HG02840 (cell line): ENCODE measurements around the gene CEACAM1.
"Not testable (repeated sequence)": the region's sequence is repeated elsewhere in the genome, so short reads cannot be mapped to it uniquely, and the experiment has no call there.

Source experiments
- ATAC-seq: cut with Tn5 transposase; IDR thresholded peaks from one replicate; pipeline ENCODE4 v1.9.1; 2021; ENCODE audit warnings: mild to moderate bottlenecking, moderate library complexity, moderate number of reproducible peaks; ENCODE audit not compliant: unreplicated experiment, low FRiP score

CEACAM1 gene

DNA sequence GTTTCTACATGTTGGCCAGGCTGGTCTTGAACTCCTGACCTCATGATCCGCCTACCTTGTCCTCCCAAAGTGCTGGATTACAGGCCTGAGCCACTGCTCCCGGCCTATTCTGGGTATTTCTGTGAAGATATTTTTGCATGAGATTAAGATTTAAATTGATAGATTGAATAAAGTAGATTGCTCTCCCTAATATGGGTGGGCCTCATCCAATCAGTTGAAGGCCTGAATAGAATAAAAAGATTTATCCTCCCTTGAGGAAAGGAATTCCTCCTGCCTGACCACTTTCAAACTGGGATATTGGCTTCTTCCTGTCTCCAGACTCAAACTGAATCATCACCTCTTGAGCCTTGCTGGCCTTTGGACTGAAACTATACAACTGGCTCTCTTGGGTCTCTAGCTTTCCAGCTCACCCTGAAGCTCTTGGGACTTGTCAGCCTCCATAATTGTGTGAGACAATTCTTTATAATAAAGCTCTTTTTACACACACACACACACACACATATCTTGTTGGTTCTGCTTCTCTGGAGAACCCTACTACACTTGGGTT is 49.4 kb downstream of the CEACAM1 start:
- no peak for ATAC-seq

DNA sequence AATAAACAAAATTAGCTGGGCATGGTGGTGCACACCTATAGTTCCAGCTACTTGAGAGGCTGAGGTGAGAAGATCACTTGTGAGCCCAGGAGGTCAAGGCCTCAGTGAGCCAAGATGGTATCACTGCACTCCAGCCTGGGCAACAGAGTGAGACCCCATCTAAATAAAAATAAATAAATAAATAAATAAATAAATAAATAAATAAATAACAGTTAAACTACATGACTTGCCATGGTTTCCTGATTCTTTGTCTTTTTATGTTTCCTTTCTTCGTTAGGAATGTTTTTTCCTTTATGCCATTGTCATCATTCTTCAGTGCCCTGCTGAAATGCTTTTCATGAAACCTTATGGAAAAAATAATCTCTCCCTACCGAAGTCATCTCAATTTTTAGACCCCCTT is 50.3 kb downstream of the CEACAM1 start:
- ATAC-seq: no peak

- ATAC-seq: no peak
Observed at GRCh38 chr19:42477117-42477516, 51.2 kb downstream of the CEACAM1 start.

DNA sequence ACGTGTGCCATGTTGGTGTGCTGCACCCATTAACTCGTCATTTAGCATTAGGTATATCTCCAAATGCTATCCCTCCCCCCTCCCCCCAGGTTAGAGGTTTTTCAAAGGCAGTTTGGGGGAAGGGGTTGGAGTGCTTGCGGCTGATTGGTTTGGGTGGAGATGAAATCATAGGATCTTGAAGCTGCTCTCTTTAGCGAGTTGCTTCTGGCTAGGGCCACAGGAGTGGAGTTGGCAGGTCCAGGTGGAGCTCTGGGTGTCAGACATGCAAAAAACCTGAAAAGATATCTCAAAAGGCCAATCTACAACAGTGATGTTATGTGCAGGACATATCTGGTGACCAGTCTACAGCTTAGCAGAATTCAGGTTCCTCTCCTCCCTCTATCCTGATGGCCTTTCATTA is 52.9 kb downstream of the CEACAM1 start:
- ATAC-seq: no peak

DNA sequence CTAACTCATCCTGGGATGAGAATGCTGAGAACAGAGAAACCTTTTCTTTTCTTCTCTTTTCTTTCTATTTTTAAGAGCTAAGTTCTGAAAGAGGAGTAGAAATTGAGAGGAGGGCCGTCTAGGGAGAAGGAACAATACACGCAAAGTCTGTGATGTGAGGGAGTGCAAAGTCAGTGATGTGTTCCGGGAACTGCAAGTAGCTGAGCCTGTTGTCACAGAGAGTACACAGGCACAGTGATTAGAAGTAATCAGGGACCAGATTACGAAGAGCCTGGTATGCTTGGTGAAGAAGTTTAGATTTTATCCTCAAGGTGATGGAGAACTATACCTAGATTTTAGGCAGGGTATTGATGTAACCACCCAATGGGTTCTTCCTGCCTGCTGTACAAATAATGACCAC is 53.5 kb downstream of the CEACAM1 start:
- ATAC-seq: no peak

- no peak for ATAC-seq
Observed at GRCh38 chr19:42473686-42474085, 54.6 kb downstream of the CEACAM1 start.

DNA sequence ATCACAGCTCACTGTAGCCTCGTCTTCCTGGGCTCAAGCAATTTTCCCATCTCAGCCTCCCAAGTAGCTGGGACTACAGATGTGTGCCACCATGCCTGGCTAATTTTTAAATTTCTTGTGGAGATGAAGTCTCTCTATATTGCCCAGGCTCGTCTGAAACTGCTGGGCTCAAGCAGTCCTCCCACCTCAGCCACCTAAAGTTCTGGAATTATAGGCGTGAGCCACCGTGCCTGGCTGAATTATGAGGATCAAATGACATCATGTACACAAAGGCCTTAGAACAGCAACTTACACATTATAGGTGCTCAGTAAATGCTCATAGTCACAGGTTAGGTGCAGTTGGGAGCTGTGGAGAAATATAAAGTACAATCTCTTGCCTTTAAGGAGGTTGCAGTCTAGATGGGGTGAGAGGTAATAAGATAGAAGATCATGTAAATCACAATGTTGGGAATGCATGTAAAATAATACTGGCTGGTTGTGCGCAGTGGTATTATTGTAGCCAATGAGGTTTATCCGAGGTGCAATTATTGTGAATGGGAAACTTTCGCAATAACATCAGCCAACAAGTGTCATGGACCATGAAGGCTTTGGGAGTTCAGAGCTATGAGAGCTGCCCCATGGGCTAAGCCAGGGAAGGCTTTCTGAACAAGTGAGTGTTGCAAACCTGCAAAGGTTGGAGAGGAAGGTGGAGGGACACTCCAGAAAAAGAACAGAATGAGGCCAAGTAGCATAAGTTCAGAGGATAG is 55.7 kb downstream of the CEACAM1 start:
- ATAC-seq: no peak

DNA sequence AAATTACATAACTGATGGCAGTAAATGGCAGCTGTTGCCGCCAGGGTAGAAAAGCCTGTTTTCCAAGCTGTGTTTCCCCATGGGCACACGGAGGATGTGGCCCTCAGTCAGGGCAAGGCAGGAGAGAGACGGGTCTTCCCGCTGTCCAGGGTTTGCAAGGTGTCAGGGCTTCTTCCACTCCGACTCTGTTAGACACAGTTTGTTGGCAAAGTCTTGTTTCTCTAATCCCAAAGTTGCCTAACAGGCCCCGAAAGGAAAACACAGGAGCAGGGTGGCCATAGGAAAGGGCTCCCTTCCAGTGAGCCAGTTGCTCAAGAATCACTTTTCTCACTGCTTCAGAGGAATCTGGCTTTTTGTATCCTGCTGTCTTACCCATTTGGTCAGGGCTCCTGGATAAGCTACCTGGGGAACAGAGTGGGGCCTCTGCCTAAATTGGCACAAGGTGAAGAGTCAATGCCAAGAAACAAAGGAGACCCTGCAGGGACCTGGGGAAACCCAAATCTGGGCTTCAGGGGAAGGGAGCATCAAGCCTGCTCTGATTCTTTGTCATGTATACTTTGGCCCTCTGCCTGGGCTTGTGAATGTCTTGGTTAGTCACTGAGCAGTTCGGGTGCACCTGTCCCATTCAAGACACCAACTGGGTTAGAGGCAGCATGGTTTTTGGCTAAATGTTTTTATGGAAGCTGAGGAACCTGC is 56.6 kb downstream of the CEACAM1 start:
- no peak for ATAC-seq

DNA sequence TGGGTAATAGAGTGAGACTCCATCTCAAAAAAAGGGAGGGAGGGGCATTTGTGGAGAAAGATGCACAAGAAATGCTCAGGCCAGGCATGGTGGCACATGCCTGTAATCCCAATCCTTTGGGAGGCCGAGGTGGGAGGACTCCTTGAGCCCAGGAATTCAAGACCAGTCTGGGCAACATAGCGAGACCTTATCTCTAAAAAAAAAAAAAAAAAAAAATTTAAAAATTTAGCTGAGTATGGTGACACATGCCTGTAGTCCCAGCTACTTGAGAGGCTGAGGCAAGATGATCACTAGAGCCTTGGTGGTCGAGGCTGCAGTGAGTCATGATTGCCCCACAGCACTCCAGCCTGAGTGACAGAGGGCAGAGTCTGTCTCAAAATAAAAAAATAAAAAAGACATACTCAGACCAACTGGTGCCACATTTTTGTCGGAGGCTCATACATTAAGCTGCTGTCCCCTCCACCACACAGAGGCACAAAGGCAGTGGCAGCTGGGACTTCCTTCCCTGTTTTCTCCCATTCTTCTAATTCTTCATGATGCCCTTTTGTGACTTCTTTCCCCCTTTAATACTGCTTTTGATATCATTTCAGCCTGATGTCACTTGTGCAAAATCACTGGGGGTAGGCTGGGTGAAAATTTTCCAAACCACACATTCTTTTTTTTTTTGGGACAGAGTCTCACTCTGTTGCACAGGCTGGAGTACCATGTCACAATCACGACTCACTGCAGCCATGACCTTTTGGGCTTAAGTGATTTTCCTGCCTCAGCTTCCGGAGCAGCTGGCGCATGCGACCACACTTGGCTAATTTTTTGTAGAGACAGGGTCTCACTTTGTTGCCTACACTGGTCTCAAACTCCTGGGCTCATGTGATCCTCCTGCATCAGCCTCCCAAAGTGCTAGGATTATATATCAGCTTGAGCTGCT is 58.7 kb downstream of the CEACAM1 start:
- no peak for ATAC-seq

- no peak for ATAC-seq
Observed at GRCh38 chr19:42468273-42468796, 59.9 kb downstream of the CEACAM1 start.

DNA sequence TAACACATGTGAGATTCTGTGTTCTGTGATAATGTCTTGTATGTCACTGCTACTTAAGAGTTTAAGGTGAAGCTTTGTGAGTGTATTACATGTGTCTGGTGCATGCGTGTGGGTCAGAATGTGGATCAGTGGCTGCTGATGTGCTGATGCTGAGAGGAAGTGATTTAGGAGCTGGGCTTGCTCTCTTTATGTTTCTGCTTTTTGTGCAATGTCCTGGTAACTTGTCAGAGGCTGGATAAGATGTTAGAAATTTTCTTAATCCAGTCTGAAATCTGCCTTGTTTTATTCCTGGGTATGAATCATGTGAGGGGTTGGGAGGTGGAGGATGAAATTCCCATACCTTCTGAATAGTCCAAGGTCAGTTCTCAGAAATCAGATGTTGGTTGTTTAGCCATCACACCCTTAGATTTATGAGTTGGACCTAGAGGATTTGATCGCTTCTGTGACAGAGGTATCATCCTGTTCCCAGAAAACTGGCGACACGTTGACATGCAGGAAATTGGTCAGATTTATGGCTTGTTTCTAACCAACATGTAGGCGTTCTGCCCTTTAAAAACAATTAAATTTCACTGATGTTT is 61.0 kb downstream of the CEACAM1 start:
- ATAC-seq: no peak

- ATAC-seq: no peak
Observed at GRCh38 chr19:42466521-42467182, 61.6 kb downstream of the CEACAM1 start.

- peak; percentile 61 for ATAC-seq
Observed at GRCh38 chr19:42465827-42466280, 62.4 kb downstream of the CEACAM1 start.

DNA sequence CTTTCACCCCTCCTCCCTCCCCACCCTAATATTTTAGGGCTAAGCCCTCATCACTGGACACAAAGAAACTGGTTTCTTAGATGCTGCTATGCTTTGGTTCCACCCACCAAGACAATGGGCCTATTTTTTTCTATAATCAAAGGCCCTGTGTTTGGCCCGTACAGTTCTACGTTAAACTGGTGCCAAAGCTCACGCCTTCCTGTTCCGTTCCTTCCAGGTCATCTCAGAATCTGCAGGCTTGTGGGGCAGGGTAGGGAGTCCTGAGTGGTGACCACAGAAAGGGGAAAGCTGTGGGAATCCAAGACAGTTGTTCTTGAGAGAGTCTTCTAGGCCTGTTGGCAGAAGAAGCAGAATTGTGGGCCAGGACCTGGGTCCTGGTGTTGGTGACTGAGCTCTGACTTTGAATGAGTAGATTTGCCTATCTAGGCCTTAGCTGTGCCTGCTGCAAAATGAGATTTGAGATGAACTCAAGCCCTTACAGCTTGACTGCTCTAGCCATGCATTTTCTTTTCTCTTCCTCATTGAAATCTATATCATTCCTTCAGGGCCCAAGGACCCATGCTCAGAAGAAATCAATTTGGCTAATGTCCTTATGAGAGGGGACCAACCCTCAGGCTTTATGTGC is 66.5 kb downstream of the CEACAM1 start:
- ATAC-seq: no peak

GRCh38 chr19:42461231-42461630 is 67.0 kb downstream of the CEACAM1 start:
- ATAC-seq: not testable (repeated sequence)

GRCh38 chr19:42459926-42460325 is 68.4 kb downstream of the CEACAM1 start:
- no peak for ATAC-seq
